Ovary (tissue), 9 donors: Measurements from ENCODE around the gene DENND5A. TPM values are rescaled to one million over a fixed set of nuclear protein-coding genes. Genes with fewer than 3 reads are reported as not detected.
"Not testable (repeated sequence)": the region's sequence is repeated elsewhere in the genome, so short reads cannot be mapped to it uniquely, and the experiment has no call there.

Experiments
- DNase-seq, 5 donors: peaks; one replicate each; pipeline ENCODE4 v3.0.0-alpha.2; 2019 to 2020
- H3K27ac ChIP-seq, 2 donors: fragments of 200-600 bp; one replicate each; pipeline versions ENCODE4 v1.5.1 to v1.8.0; 2019 to 2022
- H3K27me3 ChIP-seq: fragments of 200-600 bp; one replicate; pipeline ENCODE4 v1.8.0; 2022
- H3K36me3 ChIP-seq: fragments of 200-600 bp; sonication (generic); one replicate; pipeline ENCODE4 v1.5.1; 2019
- H3K4me1 ChIP-seq: one replicate; pipeline ENCODE4 v1.8.1; 2013; ENCODE audit warnings: mild to moderate bottlenecking, moderate library complexity; ENCODE audit not compliant: insufficient read depth
- H3K4me3 ChIP-seq: fragments of 200-600 bp; sonication (generic); one replicate; pipeline ENCODE4 v1.5.1; 2017
- H3K9me3 ChIP-seq, 2 donors: fragments of 200-600 bp in 1 of 2; sonication (generic) in 1 of 2; one replicate each; pipeline versions ENCODE4 v1.5.1 to v1.8.1; 2013 to 2019; ENCODE audit warnings: mild to moderate bottlenecking in 1 of 2, moderate library complexity in 1 of 2
- CTCF ChIP-seq, 3 donors: fragments of 450-650 bp in 2 of 3; fragments of 200-600 bp in 1 of 3; IDR thresholded peaks; one replicate each; pipeline versions ENCODE4 v1.5.1 to v1.8.0; 2016 to 2022; ENCODE audit warnings: antibody characterized with exemption in 3 of 3, mild to moderate bottlenecking in 1 of 3
- EP300 ChIP-seq: sonication (generic); formaldehyde crosslinking; IDR thresholded peaks from one replicate; pipeline ENCODE4 v1.6.1; 2017; ENCODE audit warnings: antibody characterized with exemption
- POLR2A ChIP-seq: fragments of 450-650 bp; IDR thresholded peaks from one replicate; pipeline ENCODE4 v1.6.1; 2017; ENCODE audit warnings: antibody characterized with exemption, mild to moderate bottlenecking, moderate library complexity
- WGBS, 3 donors: extraction: QIAGEN DNeasy Blood & Tissue Kit in 1 of 3; methylation state at CpG; one replicate each; pipeline versions ENCODE4 v1.1.5 to v1.1.7; 2013 to 2017; 5-methylcytosine and 5-hydroxymethylcytosine counted together
- intact Hi-C, 4 donors: fragments of 100-400 bp; cut with DNase I; formaldehyde crosslinking; loops; one replicate each; pipeline versions ENCODE4 v1.11.0 to v1.15.1; 2022 to 2023
- polyA plus RNA-seq, 2 donors: library from polyadenylated mRNA; stranded (reverse); fragments of 200-250 nt in 1 of 2; fragments of 350-450 nt in 1 of 2; fragmentation: Illumina TruSeq in 1 of 2; extraction: RNeasy Lipid Tissue Mini Kit (QIAGEN cat#74804) in 1 of 2; gene quantifications; one replicate each; pipeline ENCODE4 v1.2.3, GENCODE V29; 2013 to 2014
- total RNA-seq, 7 donors: library from RNA; depleted of rRNA in 2 of 7; stranded (reverse); fragments of >200 nt in 2 of 7; fragmentation: NEBNext Ultra II Directional in 3 of 7; extraction: Animal tissue kit (Norgen Biotek cat#: 25700) in 3 of 7; gene quantifications; one replicate each; pipeline versions ENCODE4 v1.1.0 to v1.2.4, GENCODE V29; 2016 to 2023
- donor health status: DM: no; HTN: no; CAD: no; lungs with moderate emphysema.
- donor health status: DM: no; HTN: no; CAD: no.
- donor health status: Bipolar disorder and iron deficiency.
- donor health status: DM: yes; HTN: yes; CAD: no.
- donor health status: DM: no; HTN: no; CAD: no.
- donor health status: DM: yes; HTN: yes; CAD: no.

The DENND5A gene
- total and polyA plus RNA-seq, 9 donors = 44.2 to 122 (median 66.6) TPM

DNA sequence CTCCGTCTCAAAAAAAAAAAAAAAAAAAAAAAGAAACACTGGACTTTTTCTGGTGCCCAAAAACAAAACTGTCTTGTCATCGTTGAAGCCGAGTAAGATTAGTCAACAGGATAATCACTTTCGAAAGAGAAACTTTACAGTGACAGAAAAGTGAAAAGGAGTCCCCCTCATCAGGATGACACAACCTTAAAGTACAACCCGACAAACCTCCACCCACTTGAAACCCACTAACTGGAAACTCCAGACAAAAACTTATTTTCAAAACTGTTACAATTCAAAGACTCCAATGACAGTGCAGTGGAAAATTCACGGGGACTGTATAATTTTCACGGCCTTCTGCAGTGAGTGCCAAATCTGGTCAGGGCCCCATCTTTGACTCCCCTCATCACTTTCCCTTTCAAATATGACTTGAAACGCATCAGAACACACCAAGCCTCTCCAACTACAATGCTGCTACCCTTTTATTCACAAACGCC lies 1.3 kb downstream of the DENND5A start:
- DNase-seq = no peak
- Histone ChIP-seq H3K4me1 (peaks cover 5% of the 10 kb centered on the region), H3K27me3 (no peaks in the 10 kb centered on the region), H3K36me3 (no peaks in the 10 kb centered on the region), H3K4me3 (peak overlapping the region; percentile 84), H3K27ac (peak overlapping the region in 1 of 2 donors; percentile 91), H3K9me3 (no peaks in the 10 kb centered on the region)
- TF ChIP-seq EP300 = no peak
- TF ChIP-seq POLR2A = no peak
- no peak for TF ChIP-seq CTCF (IDR thresholded peaks at IDR 0.05)
- intact Hi-C loops = no loop called here
- 5 to 13% (median 9%) methylated on average over 8 to 9 of the region's 9 CpGs for WGBS, 3 donors

GRCh38 chr11:9260838-9261146 lies 4.4 kb downstream of the DENND5A start:
- H3K27me3 ChIP-seq, intact Hi-C loops, H3K4me3 ChIP-seq, H3K4me1 ChIP-seq, H3K27ac ChIP-seq, DNase-seq, H3K36me3 ChIP-seq, H3K9me3 ChIP-seq: not testable (repeated sequence)
- 65 to 69% (median 66%) methylated on average over 2 of the region's 2 CpGs for WGBS, 3 donors

DNA sequence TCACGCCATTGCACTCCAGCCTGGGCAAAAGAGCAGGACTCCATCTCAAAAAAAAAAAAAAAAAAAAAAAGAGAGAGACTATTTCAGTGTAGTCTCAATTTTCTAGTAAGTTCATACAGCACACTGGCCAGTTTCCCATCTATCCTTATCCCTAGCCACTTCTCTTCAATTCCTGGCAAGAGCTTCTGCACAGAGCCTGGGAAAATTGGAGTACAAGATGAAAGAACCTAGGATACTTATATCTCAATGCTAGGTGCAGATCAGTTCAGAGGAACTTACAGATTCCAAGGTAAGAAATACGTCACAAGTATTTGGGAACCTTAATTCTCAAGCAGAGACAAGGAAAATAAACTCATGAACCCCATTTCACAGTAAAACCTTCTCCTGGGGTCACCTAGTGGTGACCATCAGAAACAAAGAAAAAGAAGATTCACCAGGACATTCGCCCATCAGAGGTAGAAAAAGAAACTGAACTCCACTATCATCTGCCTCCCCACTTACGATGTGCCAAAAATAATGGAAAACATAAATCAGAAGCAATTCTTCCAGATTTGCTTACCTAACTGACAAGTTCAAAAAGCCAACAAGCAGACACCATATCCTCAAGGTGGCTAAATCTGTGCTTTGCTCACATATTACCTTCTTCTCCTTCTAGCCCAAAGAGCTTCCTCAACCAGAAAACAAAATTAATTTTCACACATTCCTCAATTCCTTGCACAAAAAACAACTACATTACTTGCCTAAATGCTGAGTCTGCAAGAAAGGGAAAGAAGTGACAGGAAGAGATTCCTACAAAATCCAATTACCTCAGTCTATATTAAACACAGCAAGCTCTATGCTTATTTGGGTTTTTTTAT lies 4.9 kb downstream of the DENND5A start:
- intact Hi-C loops = no loop called here
- H3K36me3 ChIP-seq = no peaks in the 10 kb centered on the region
- 48 to 63% (median 58%) methylated on average over 4 of the region's 4 CpGs for WGBS, 3 donors
- TF ChIP-seq EP300 (no peak), CTCF (IDR thresholded peaks at IDR 0.05) (no peak), POLR2A (no peak)
- H3K4me1 ChIP-seq = peaks cover 5% of the 10 kb centered on the region
- H3K4me3 ChIP-seq = no peak overlapping the region
- no peak overlapping the region for H3K27ac ChIP-seq
- no peaks in the 10 kb centered on the region for H3K9me3 ChIP-seq
- H3K27me3 ChIP-seq = no peaks in the 10 kb centered on the region
- no peak for DNase-seq

GRCh38 chr11:9258279-9258678 lies 6.9 kb downstream of the DENND5A start:
- H3K36me3 ChIP-seq, intact Hi-C loops, H3K27ac ChIP-seq, H3K4me1 ChIP-seq, H3K27me3 ChIP-seq, H3K4me3 ChIP-seq, H3K9me3 ChIP-seq, DNase-seq: not testable (repeated sequence)
- WGBS, 3 donors = 84 to 93% (median 86%) methylated on average over 4 of the region's 4 CpGs

GRCh38 chr11:9254416-9254815 lies 10.7 kb downstream of the DENND5A start:
- WGBS, 3 donors = 88 to 95% (median 89%) methylated on average over 3 of the region's 3 CpGs
- Histone ChIP-seq H3K4me1 (peaks cover 2% of the 10 kb centered on the region), H3K9me3 (no peaks in the 10 kb centered on the region), H3K27ac (no peak overlapping the region), H3K4me3 (no peak overlapping the region), H3K36me3 (no peaks in the 10 kb centered on the region), H3K27me3 (no peaks in the 10 kb centered on the region)
- no peak for TF ChIP-seq POLR2A
- no peak for TF ChIP-seq EP300
- TF ChIP-seq CTCF (IDR thresholded peaks at IDR 0.05) = no peak
- intact Hi-C loops = no loop called here
- DNase-seq = no peak
